Liver (tissue), 9 donors: Measurements from ENCODE around the gene RBM20. TPM values are rescaled to one million over a fixed set of nuclear protein-coding genes. Genes with fewer than 3 reads are reported as not detected.

Experiments used
- DNase-seq: peaks from one replicate; pipeline ENCODE4 v3.0.0-alpha.2; 2017; ENCODE audit warnings: low spot score
- H3K27ac ChIP-seq, 2 donors: one replicate each; pipeline ENCODE4 v1.7.0; 2013; ENCODE audit warnings: inconsistent platforms in 2 of 2, low read length in 2 of 2, control low read depth in 1 of 2, low read depth in 1 of 2, mild to moderate bottlenecking in 1 of 2
- H3K27me3 ChIP-seq, 4 donors: one replicate each; pipeline versions ENCODE4 v1.6.1 to v1.7.0; 2013; ENCODE audit warnings: low read length in 3 of 4, inconsistent platforms in 1 of 4, mild to moderate bottlenecking in 1 of 4, moderate library complexity in 1 of 4; ENCODE audit not compliant: control insufficient read depth in 4 of 4, insufficient read depth in 4 of 4
- H3K36me3 ChIP-seq, 4 donors: one replicate each; pipeline versions ENCODE4 v1.6.1 to v1.7.0; 2013; ENCODE audit warnings: low read length in 3 of 4, mild to moderate bottlenecking in 3 of 4, low read depth in 1 of 4, moderate library complexity in 1 of 4; ENCODE audit not compliant: control insufficient read depth in 4 of 4, insufficient read depth in 3 of 4
- H3K4me1 ChIP-seq, 4 donors: one replicate each; pipeline versions ENCODE4 v1.6.1 to v1.7.0; 2013; ENCODE audit warnings: low read length in 3 of 4, mild to moderate bottlenecking in 3 of 4, moderate library complexity in 1 of 4; ENCODE audit not compliant: control insufficient read depth in 4 of 4, insufficient read depth in 4 of 4
- H3K4me3 ChIP-seq, 3 donors: one replicate each; pipeline versions ENCODE4 v1.6.1 to v1.7.0; 2013; ENCODE audit warnings: low read length in 3 of 3, control low read depth in 1 of 3, low read depth in 1 of 3, mild to moderate bottlenecking in 1 of 3
- H3K9ac ChIP-seq, 2 donors: one replicate each; pipeline ENCODE4 v1.7.0; 2013; ENCODE audit warnings: low read length in 2 of 2, mild to moderate bottlenecking in 2 of 2, moderate library complexity in 2 of 2, control low read depth in 1 of 2, low read depth in 1 of 2
- H3K9me3 ChIP-seq, 4 donors: one replicate each; pipeline versions ENCODE4 v1.6.1 to v1.7.0; 2013; ENCODE audit warnings: low read length in 3 of 4; ENCODE audit not compliant: control insufficient read depth in 4 of 4
- ATF3 ChIP-seq: IDR thresholded peaks from 2 replicates; pipeline ENCODE4 v1.6.1; 2016; ENCODE audit warnings: antibody characterized with exemption
- CTCF ChIP-seq: fragments of 150-350 bp; IDR thresholded peaks from 2 replicates; pipeline ENCODE4 v1.5.1; 2017; ENCODE audit warnings: improper control_type of control experiment, low read depth, low read length; ENCODE audit not compliant: missing input control
- EGR1 ChIP-seq, 2 donors: IDR thresholded peaks; 2 replicates each; pipeline ENCODE4 v1.6.1; 2016 to 2018; ENCODE audit warnings: antibody characterized with exemption in 2 of 2, low read depth in 2 of 2
- FOXA1 ChIP-seq: IDR thresholded peaks from 2 replicates; pipeline ENCODE4 v1.6.1; 2016; ENCODE audit warnings: antibody characterized with exemption
- FOXA2 ChIP-seq: IDR thresholded peaks from 2 replicates; pipeline ENCODE4 v1.6.1; 2016; ENCODE audit warnings: antibody characterized with exemption
- GABPA ChIP-seq, 2 donors: IDR thresholded peaks in 1 of 2; conservative IDR thresholded peaks in 1 of 2; 2 replicates each; pipeline ENCODE4 v1.6.1; 2016; ENCODE audit warnings: antibody characterized with exemption in 2 of 2, mild to moderate bottlenecking in 1 of 2, moderate library complexity in 1 of 2
- HNF4A ChIP-seq, 2 donors: conservative IDR thresholded peaks; 2 replicates each; pipeline ENCODE4 v1.6.1; 2016; ENCODE audit warnings: antibody characterized with exemption in 2 of 2, mild to moderate bottlenecking in 2 of 2
- HNF4G ChIP-seq: IDR thresholded peaks from 2 replicates; pipeline ENCODE4 v1.6.1; 2016; ENCODE audit warnings: antibody characterized with exemption
- JUND ChIP-seq, 2 donors: IDR thresholded peaks; 2 replicates each; pipeline ENCODE4 v1.6.1; 2016; ENCODE audit warnings: antibody characterized with exemption in 2 of 2
- MAX ChIP-seq: IDR thresholded peaks from 2 replicates; pipeline ENCODE4 v1.6.1; 2016; ENCODE audit warnings: antibody characterized with exemption
- NR2F2 ChIP-seq: IDR thresholded peaks from 2 replicates; pipeline ENCODE4 v1.6.1; 2016; ENCODE audit warnings: antibody characterized with exemption
- RAD21 ChIP-seq, 2 donors: IDR thresholded peaks; 2 replicates each; pipeline ENCODE4 v1.6.1; 2016; ENCODE audit warnings: antibody characterized with exemption in 2 of 2, mild to moderate bottlenecking in 2 of 2
- REST ChIP-seq: IDR thresholded peaks from 2 replicates; pipeline ENCODE4 v1.6.1; 2016; ENCODE audit warnings: antibody characterized with exemption, mild to moderate bottlenecking
- RXRA ChIP-seq, 2 donors: IDR thresholded peaks; 2 replicates each; pipeline ENCODE4 v1.6.1; 2017 to 2018; ENCODE audit warnings: antibody characterized with exemption in 2 of 2, mild to moderate bottlenecking in 1 of 2
- SP1 ChIP-seq: IDR thresholded peaks from 2 replicates; pipeline ENCODE4 v1.6.1; 2018; ENCODE audit warnings: antibody characterized with exemption, mild to moderate bottlenecking
- TAF1 ChIP-seq: conservative IDR thresholded peaks from 2 replicates; pipeline ENCODE4 v1.6.1; 2016; ENCODE audit warnings: antibody characterized with exemption, mild to moderate bottlenecking
- ZBTB33 ChIP-seq: IDR thresholded peaks from 2 replicates; pipeline ENCODE4 v1.6.1; 2016; ENCODE audit warnings: antibody characterized with exemption
- WGBS: extraction: QIAGEN DNeasy Blood & Tissue Kit; methylation state at CpG from one replicate; pipeline ENCODE4 v1.1.7; 2013; 5-methylcytosine and 5-hydroxymethylcytosine counted together
- polyA plus RNA-seq, 2 donors: library from polyadenylated mRNA; stranded (reverse) in 1 of 2; unstranded in 1 of 2; fragments of 200-250 nt in 1 of 2; fragments of >200 nt in 1 of 2; fragmentation: Nextera tagmentation in 1 of 2; extraction: Ambion mirVana in 1 of 2; gene quantifications; one replicate each; pipeline versions ENCODE4 v1.2.1 to v1.2.3, GENCODE V29; 2013 to 2015
- total RNA-seq, 2 donors: library from RNA; depleted of rRNA; stranded (reverse); fragments of >200 nt; gene quantifications; one replicate each; pipeline ENCODE4 v1.2.3, GENCODE V29; 2014
- donor health status: healthy.
- donor health status: healthy.
- donor health status: healthy.
- donor health status: healthy.
- donor health status: healthy.

Gene RBM20
- total and polyA plus RNA-seq, 4 donors = 0.03 to 0.08 (median 0.05) TPM; not detected in 1

GRCh38 chr10:110822712-110823311 is 178.7 kb downstream of the RBM20 start:
- Histone ChIP-seq H3K9ac (no peak overlapping the region), H3K9me3 (no peaks in the 10 kb centered on the region), H3K4me1 (peaks cover 0 to 18% (median 17%) of the 10 kb centered on the region in 4 donors), H3K4me3 (no peak overlapping the region), H3K27ac (no peak overlapping the region), H3K27me3 (no peaks in the 10 kb centered on the region), H3K36me3 (no peaks in the 10 kb centered on the region)
- no peak for TF ChIP-seq HNF4A (conservative IDR thresholded peaks at IDR 0.05)
- no peak for TF ChIP-seq GABPA (IDR thresholded peaks at IDR 0.05 in 1 of 2, conservative IDR thresholded peaks at IDR 0.05 in 1 of 2)
- TF ChIP-seq ATF3 = no peak
- TF ChIP-seq HNF4G = no peak
- no peak for TF ChIP-seq FOXA2
- TF ChIP-seq SP1 = no peak
- TF ChIP-seq FOXA1 = no peak
- TF ChIP-seq ZBTB33 = no peak
- TF ChIP-seq TAF1 = no peak
- TF ChIP-seq REST = no peak
- no peak for TF ChIP-seq JUND (IDR thresholded peaks at IDR 0.05)
- no peak for TF ChIP-seq RAD21 (IDR thresholded peaks at IDR 0.05)
- no peak for TF ChIP-seq NR2F2
- no peak for TF ChIP-seq MAX
- TF ChIP-seq EGR1 (IDR thresholded peaks at IDR 0.05; ENCODE audit: low read depth in 2 of 2) = no peak
- WGBS = 81% methylated on average over 8 of the region's 8 CpGs
- DNase-seq = no peak

GRCh38 chr10:110824152-110824441 is 180.0 kb downstream of the RBM20 start:
- DNase-seq = no peak
- Histone ChIP-seq H3K36me3 (no peaks in the 10 kb centered on the region), H3K27me3 (no peaks in the 10 kb centered on the region), H3K9me3 (no peaks in the 10 kb centered on the region), H3K9ac (no peak overlapping the region), H3K4me1 (peaks cover 0 to 16% (median 10%) of the 10 kb centered on the region in 4 donors), H3K4me3 (no peak overlapping the region), H3K27ac (no peak overlapping the region)
- no peak for TF ChIP-seq SP1
- no peak for TF ChIP-seq REST
- TF ChIP-seq FOXA1 = no peak
- TF ChIP-seq NR2F2 = no peak
- no peak for TF ChIP-seq HNF4G
- TF ChIP-seq MAX = no peak
- no peak for TF ChIP-seq CTCF
- no peak for TF ChIP-seq EGR1 (IDR thresholded peaks at IDR 0.05; ENCODE audit: low read depth in 2 of 2)
- TF ChIP-seq RAD21 (IDR thresholded peaks at IDR 0.05) = no peak
- TF ChIP-seq RXRA (IDR thresholded peaks at IDR 0.05) = no peak
- TF ChIP-seq JUND (IDR thresholded peaks at IDR 0.05) = no peak
- WGBS = 74% methylated on average over 1 of the region's 1 CpG
